Transverse colon (tissue), 4 donors: ENCODE results near the gene TDO2. TPM values are rescaled to one million over a fixed set of nuclear protein-coding genes. Genes with fewer than 3 reads are reported as not detected.

Source experiments
- DNase-seq: peaks from one replicate; pipeline ENCODE4 v3.0.0-alpha.2; 2019
- H3K27ac ChIP-seq, 4 donors: fragments of 200-600 bp; sonication (generic); 2 replicates each; pipeline ENCODE4 v1.5.1; 2016 to 2018; ENCODE audit warnings: inconsistent platforms in 4 of 4
- H3K27me3 ChIP-seq: fragments of 200-600 bp; sonication (generic); 2 replicates; pipeline ENCODE4 v1.5.1; 2017; ENCODE audit warnings: inconsistent platforms
- H3K36me3 ChIP-seq, 4 donors: fragments of 200-600 bp; sonication (generic); 2 replicates each; pipeline ENCODE4 v1.5.1; 2017 to 2019; ENCODE audit warnings: inconsistent platforms in 4 of 4
- H3K4me1 ChIP-seq, 4 donors: fragments of 200-600 bp; sonication (generic); 2 replicates each; pipeline ENCODE4 v1.5.1; 2017 to 2020; ENCODE audit warnings: inconsistent platforms in 4 of 4
- H3K4me3 ChIP-seq, 4 donors: fragments of 200-600 bp; sonication (generic); 1 replicate in 1 of 4; 2 replicates in 3 of 4; pipeline versions ENCODE4 v1.5.1 to v1.6.1; 2017 to 2019; ENCODE audit warnings: inconsistent platforms in 4 of 4
- H3K9me3 ChIP-seq, 2 donors: fragments of 200-600 bp; sonication (generic); 2 replicates each; pipeline ENCODE4 v1.5.1; 2017 to 2019; ENCODE audit warnings: inconsistent platforms in 2 of 2
- EP300 ChIP-seq: sonication (generic); formaldehyde crosslinking; IDR thresholded peaks from one replicate; pipeline ENCODE4 v1.6.1; 2017; ENCODE audit warnings: antibody characterized with exemption, low read depth
- POLR2A ChIP-seq: fragments of 450-650 bp; IDR thresholded peaks from one replicate; pipeline ENCODE4 v1.6.1; 2016; ENCODE audit warnings: antibody characterized with exemption, mild to moderate bottlenecking, moderate library complexity
- POLR2AphosphoS5 ChIP-seq, 3 donors: sonication (generic); formaldehyde crosslinking; IDR thresholded peaks; one replicate each; pipeline ENCODE4 v1.6.1; 2016; ENCODE audit warnings: antibody characterized with exemption in 3 of 3
- WGBS, 2 donors: methylation state at CpG; one replicate each; pipeline ENCODE4 v1.1.5; 2018; ENCODE audit warnings: low coverage in 1 of 2; 5-methylcytosine and 5-hydroxymethylcytosine counted together
- in situ Hi-C, 4 donors: fragments of 200-750 bp; cut with MboI; loops; one replicate each; pipeline versions ENCODE4 v1.15.0 to v1.15.1; 2017; ENCODE audit warnings: low sequenced_read_pairs in 3 of 4, low pct_ligation_motif_present in 1 of 4, low pct_unique_long_range_greater_than_20kb in 1 of 4
- intact Hi-C: fragments of 100-400 bp; cut with DNase I; formaldehyde crosslinking; loops from one replicate; pipeline ENCODE4 v1.15.1; 2023; ENCODE audit warnings: low total_unique reads
- total RNA-seq, 4 donors: library from RNA; depleted of rRNA; stranded (reverse); fragments of >200 nt; gene quantifications; one replicate each; pipeline ENCODE4 v1.1.0, GENCODE V29; 2016
- TF ChIP-seq, protein P1 (sequence below), 5 experiments: fragments of 200-600 bp in 3 of 5; fragments of 450-650 bp in 2 of 5; sonication (generic) in 3 of 5; IDR thresholded peaks; 1 replicate in 2 of 5; 2 replicates in 3 of 5; pipeline ENCODE4 v1.5.1; 2016 to 2017; ENCODE audit warnings: antibody characterized with exemption in 5 of 5, inconsistent platforms in 3 of 5, mild to moderate bottlenecking in 2 of 5, moderate library complexity in 1 of 5

Gene TDO2
- total RNA-seq, 4 donors from 2014 or later: 0.64 TPM; not detected in 3

- DNase-seq: no peak
- no peak for TF ChIP-seq POLR2A
- no peak for TF ChIP-seq POLR2AphosphoS5 (IDR thresholded peaks at IDR 0.05)
- TF ChIP-seq EP300: no peak
- TF ChIP-seq, protein P1, sequence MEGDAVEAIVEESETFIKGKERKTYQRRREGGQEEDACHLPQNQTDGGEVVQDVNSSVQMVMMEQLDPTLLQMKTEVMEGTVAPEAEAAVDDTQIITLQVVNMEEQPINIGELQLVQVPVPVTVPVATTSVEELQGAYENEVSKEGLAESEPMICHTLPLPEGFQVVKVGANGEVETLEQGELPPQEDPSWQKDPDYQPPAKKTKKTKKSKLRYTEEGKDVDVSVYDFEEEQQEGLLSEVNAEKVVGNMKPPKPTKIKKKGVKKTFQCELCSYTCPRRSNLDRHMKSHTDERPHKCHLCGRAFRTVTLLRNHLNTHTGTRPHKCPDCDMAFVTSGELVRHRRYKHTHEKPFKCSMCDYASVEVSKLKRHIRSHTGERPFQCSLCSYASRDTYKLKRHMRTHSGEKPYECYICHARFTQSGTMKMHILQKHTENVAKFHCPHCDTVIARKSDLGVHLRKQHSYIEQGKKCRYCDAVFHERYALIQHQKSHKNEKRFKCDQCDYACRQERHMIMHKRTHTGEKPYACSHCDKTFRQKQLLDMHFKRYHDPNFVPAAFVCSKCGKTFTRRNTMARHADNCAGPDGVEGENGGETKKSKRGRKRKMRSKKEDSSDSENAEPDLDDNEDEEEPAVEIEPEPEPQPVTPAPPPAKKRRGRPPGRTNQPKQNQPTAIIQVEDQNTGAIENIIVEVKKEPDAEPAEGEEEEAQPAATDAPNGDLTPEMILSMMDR (IDR thresholded peaks at IDR 0.05): no peak
- intact Hi-C loops (no loop called here), in situ Hi-C loops (no loop called here)
- Histone ChIP-seq H3K9me3 (no peaks in the 10 kb centered on the region), H3K4me1 (no peaks in the 10 kb centered on the region), H3K27ac (no peak overlapping the region), H3K4me3 (no peak overlapping the region), H3K27me3 (no peaks in the 10 kb centered on the region), H3K36me3 (no peaks in the 10 kb centered on the region)
- WGBS, 2 donors: 65 to 100% methylated on average over 1 of the region's 1 CpG
Observed at GRCh38 chr4:155875878-155876277, 27.6 kb upstream of the TDO2 start.

DNA sequence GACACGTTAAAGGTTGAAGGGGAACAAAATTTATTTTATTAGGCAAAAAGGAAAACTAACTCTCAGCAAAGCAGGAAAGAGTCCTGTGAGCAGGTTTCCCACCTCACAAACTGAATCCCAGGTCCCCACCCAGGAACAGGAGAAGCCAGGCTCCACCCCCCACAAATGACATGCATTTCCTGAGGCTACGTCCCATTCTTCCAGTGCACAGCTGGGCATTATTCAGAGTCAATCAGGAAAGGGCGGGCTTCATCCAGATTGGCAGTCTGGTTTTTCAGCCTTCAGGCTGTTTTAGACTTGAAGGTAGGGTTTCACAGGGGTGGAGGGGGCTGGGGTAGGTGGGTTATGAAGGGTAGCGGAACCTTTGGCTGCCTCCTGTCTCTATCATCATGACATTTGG, 25.5 kb upstream of the TDO2 start:
- Histone ChIP-seq H3K27me3 (no peaks in the 10 kb centered on the region), H3K27ac (no peak overlapping the region), H3K36me3 (no peaks in the 10 kb centered on the region), H3K4me3 (no peak overlapping the region), H3K4me1 (no peaks in the 10 kb centered on the region), H3K9me3 (no peaks in the 10 kb centered on the region)
- intact Hi-C loops: no loop called here
- in situ Hi-C loops: no loop called here
- DNase-seq: no peak
- 87 to 88% methylated on average over 2 to 4 of the region's 4 CpGs for WGBS, 2 donors
- TF ChIP-seq, protein P1 (IDR thresholded peaks at IDR 0.05): no peak
- no peak for TF ChIP-seq EP300

DNA sequence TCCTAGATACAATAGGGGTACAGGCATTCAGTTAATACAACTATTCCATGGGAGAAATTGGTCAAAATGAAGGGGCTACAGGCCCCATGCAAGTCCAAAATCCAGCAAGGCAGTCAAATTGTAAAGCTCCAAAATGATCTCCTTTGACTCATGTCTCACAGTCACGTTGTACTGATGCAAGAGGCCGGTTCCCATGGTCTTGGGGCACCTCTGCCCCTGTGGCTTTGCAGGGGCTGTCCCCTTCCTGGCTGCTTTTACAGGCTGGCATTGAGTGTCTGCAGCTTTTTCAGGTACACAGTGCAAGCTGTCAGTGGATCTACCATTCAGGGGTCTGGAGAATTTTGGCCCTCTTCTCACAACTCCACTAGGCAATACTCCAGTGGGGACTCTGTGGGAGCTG, 24.9 kb upstream of the TDO2 start:
- TF ChIP-seq POLR2AphosphoS5 (IDR thresholded peaks at IDR 0.05) (no peak), EP300 (no peak)
- H3K36me3 ChIP-seq: no peaks in the 10 kb centered on the region
- no peak overlapping the region for H3K27ac ChIP-seq
- H3K9me3 ChIP-seq: no peaks in the 10 kb centered on the region
- no peak for DNase-seq
- intact Hi-C loops (no loop called here), in situ Hi-C loops (no loop called here)
- H3K4me1 ChIP-seq: no peaks in the 10 kb centered on the region
- H3K4me3 ChIP-seq: no peak overlapping the region
- 27% methylated on average over 2 of the region's 2 CpGs; no CpG with 5 or more reads in 1 of the 2 donors for WGBS, 2 donors
- H3K27me3 ChIP-seq: no peaks in the 10 kb centered on the region

DNA sequence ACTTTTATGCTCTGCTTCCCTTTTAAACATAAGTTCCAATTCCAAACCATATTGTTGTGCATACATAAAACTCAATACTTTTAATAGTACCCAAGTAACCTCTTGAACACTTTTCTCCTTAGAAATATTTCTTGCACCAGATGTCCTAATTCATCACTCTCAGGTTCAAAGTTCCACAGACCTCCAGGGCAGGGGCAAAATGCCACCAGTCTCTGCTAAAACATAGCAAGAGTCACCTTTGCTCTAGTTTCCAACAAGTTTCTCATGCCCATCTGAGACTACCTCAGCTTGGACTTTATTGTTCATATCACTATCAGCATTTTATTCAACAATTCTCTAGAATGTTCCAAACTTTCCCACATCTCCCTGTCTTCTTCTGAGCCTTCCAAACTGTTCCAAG, 23.7 kb upstream of the TDO2 start:
- H3K4me1 ChIP-seq: no peaks in the 10 kb centered on the region
- no peaks in the 10 kb centered on the region for H3K36me3 ChIP-seq
- H3K4me3 ChIP-seq: no peak overlapping the region
- in situ Hi-C loops: no loop called here
- intact Hi-C loops: no loop called here
- no peak for DNase-seq
- no peak overlapping the region for H3K27ac ChIP-seq
- TF ChIP-seq POLR2AphosphoS5 (IDR thresholded peaks at IDR 0.05): no peak
- TF ChIP-seq, protein P1 (IDR thresholded peaks at IDR 0.05): no peak
- no peak for TF ChIP-seq POLR2A
- TF ChIP-seq EP300: no peak
- no peaks in the 10 kb centered on the region for H3K27me3 ChIP-seq
- H3K9me3 ChIP-seq: no peaks in the 10 kb centered on the region

- H3K4me3 ChIP-seq: no peak overlapping the region
- WGBS, 2 donors: 31 to 53% methylated on average over 1 of the region's 1 CpG
- H3K27me3 ChIP-seq: no peaks in the 10 kb centered on the region
- intact Hi-C loops (no loop called here), in situ Hi-C loops (no loop called here)
- TF ChIP-seq, protein P1 (IDR thresholded peaks at IDR 0.05): no peak
- no peak for TF ChIP-seq POLR2A
- TF ChIP-seq POLR2AphosphoS5 (IDR thresholded peaks at IDR 0.05): no peak
- TF ChIP-seq EP300: no peak
- H3K27ac ChIP-seq: no peak overlapping the region
- no peak for DNase-seq
- no peaks in the 10 kb centered on the region for H3K4me1 ChIP-seq
- no peaks in the 10 kb centered on the region for H3K36me3 ChIP-seq
- no peaks in the 10 kb centered on the region for H3K9me3 ChIP-seq
Observed at GRCh38 chr4:155881555-155881954, 21.9 kb upstream of the TDO2 start.
